ENCODE measurements around the gene MEF2D.

The MEF2D gene

DNA sequence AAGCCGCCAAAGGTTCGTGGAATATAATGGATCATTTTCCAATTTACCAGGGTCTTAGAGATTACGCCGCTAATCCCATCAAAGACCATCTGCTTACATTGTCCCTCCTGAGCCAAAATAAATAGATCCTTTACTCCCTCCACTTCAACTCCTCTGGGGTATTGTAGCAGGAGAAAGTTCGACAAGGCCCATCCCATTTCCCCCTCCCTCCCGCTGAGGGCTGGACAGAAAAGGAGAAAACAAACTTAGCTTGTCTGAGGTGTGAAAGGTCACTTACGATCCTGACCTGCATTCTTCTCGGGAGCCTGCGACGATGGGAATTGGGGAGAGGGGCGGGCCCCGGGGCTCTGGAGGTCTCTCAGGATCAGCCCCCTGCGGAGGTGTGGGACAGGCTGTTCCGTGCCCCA lies 60.8 kb downstream of the MEF2D start:
- DNase-seq = no peak

DNA sequence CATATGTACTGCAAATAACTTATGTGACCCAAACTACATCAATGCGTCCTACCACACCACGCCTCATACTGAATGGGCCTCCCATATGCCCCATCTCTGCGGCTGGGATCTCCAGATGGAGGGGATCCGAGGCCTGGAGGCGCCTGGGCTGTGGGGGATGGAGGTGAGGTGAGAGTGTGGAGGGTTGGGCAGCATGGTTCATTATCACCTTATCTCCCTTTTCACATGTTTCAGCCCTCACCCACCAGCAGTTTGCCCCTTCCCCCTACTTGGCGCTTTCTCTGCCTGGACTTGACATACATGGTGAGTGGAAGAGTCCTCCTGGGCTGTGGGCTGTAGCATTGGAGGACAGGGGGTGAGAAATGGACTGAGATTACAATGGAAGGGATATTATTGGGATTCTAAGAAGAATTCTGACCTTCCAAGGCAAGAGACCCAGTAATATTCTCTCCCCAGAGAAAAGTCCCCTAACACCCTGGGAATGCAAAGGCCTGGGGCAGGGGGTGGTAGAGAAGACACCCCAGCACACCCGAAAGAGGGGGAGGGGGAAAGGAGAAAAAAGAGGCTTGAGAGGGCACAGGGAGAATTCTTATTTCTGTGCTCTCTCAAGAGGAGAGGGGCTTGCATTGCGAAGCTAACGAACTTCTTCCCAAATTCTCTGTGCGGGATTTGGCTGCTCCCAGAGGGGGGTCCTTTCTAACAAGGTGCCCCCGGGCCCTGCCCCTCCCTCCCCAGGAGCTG lies 61.4 kb downstream of the MEF2D start:
- no peak for DNase-seq

DNA sequence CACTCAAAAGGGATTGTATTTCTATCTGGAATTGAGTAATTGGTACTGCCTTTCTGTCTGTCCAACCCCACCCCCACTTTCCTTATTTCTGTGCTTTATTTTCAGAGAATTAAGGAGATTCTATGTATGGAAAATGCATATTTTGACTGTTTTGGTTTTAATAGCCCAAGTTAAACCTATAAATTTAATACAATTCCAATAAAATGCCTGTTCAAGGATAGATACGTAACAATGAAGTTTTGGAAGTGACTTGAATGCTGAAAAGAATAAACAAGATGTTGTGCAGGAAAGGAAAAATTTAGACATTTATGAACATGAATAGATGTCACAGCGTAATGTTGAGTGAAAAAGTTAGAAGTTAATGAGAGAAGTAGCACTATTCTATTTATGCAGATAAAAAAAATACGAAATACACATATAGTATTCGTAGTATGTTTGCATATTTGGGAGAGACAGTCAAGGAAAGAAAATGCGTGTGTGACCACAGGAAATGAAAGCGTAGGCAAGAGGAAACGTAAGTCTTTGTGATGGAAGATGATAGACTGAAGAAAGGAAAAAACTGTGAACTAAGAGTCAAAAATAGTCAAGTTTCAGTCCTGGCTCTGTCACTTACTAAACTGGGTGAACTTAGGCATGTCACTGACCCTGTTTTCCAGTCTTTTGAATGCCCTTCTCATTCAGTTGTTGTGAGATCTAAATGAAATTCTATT lies 62.1 kb downstream of the MEF2D start:
- peak; percentile 52 for DNase-seq

DNA sequence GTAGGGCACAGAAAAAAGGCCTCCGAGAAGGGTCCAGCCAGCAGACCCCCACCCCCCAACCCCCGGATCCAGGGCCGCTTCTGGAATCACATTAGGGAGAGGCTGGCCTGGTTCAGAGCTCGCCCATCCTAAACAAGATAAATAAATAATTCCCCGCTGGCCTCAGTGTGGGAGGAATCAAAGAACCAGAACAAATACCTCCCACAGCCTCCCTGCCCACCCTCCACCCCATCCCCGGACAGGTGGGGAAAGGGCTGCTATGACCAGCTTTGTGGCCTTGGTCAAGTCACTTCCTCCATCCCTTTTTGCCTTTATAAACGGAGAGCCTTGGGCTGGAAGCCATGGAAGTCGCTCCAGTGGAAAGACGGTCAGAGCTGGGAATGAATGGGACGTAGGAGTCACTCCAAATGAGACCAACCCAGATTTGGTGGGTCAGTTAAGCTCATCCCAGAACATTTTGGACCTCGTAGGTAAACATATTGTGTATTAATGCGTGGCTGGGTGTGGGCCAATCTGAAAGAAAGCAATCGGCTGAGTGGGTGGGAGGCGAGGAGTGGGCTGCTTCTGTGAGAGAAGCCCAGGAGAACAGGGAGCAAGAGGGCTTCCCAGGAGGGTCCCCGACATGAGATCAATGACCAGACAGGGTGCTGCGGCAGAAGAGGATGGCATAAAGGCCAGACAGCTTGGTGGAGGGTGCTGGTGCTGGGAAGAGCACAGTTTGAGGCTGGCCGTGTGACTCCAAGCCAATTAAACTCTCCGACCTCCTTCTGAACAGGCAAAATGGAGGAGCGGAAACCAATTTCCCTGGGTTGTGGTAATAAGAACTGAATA lies 63.3 kb downstream of the MEF2D start:
- no peak for DNase-seq

DNA sequence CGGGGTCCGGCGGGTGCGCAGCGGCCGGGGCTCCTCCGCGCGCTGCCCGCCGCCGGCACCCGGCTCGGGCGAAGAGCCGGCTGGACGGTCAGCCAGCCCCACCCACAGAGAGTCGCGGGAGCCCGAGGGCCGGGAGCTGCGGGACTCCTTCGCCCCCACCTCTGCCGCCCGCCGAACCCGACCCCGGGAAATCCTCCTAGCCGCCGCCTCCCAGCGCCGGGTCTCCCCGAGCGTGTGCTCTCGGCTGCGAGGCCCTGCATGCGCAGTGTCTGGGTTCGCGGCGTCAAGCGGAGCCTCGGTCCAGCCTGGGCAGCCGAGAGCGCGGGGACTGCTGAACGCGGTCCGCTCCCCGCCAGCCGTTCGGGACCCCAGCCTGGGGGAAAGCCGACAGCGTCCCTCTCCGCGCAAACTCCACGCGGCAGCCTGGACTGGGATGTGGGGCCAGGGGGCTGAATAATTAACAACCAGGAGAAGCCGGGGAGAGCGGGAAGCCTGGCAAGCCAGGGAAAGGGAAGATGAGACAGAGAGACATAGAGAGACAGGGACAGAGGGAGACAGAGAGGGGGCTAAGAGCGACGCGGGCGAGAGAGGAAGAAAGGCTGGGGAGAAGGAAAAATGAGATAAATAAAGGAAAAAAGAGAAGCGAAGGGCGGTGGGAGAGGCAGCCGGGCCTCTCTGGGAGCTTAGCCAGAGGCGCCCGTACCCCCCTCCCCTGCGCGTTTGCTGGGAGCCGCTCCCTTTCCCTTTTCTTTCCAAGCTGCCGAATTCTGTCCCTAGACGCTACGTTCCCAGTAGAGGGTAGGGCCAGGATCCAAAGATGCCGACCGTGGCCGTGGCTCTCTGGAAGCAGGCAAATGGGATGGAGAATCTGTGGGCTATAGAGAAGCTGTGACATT lies 64.2 kb downstream of the MEF2D start:
- no peak for DNase-seq

DNA sequence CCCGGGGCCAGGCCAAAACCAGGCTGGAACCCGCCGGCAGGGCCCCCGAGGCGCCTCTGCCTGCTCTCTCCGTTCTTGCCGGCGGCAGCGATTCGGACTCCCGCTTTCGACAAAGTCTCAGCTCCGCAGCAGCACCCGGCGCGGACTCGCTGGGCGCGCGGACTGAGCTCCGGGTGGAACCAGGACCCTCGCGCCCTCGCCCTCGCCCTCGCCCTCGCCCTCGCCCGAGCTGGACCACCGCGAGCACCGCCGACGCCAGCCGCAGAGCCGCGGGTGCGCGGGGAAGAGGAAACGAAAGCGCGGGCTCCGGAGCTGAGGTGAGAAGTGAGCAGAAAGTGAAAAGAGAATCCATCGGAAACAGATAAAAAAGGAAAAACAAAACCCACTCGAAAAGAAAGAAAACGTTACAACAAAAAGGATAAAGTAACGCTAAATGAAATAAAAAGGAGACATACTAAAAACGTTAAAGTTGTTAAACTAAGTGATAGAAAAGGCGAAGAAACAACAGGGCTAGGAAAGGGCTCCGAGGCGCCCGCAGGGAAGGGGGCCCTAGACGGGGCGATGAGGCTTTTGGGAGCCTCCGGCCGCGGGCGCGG lies 64.9 kb downstream of the MEF2D start:
- DNase-seq = no peak

DNA sequence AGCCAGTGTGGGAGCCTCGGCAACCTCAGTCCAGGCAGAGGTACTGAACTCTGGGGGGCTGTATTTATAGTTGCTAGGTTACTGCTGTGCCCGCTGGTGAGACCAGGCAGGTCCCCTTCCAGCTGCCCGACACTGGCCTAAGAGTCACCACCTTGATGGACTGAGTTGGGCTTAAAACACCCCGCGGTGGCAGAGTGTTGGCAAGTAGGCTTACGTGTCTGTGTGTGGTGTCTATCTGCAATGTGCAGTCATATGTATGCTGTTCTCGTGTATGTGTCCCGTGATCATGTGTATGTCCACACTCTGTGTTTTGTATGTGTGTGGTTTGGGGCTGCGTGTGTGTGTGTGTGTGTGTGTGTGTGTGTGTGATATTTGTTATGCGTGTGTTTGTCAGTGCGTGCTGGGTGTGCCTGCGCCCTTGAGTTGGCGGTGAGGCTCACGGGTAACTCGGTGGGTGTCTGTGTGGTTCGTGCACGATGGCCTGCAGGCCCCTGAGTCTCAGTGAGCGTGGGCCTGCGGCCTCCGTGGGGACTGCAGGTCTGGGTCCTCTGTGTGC lies 65.5 kb downstream of the MEF2D start:
- no peak for DNase-seq

DNA sequence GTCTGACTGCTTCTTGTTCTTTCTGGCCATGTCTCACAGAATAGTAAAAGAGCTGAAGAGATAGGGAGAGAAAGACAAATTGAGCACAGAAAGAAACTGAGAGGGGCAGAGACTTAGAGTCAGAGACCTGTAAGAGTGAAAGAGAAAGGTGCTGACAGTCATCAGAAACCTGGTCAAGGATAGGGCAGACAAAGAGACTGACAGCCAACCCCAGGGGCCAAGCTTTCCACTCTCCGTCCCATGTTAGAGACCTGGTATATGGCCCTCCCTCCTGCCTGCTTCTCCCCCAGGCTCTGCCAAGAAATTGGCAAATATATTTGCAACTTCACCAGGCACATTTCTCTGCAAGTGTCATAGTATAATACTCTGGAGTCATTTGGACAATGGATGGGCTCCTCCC lies 67.0 kb downstream of the MEF2D start:
- no peak for DNase-seq

DNA sequence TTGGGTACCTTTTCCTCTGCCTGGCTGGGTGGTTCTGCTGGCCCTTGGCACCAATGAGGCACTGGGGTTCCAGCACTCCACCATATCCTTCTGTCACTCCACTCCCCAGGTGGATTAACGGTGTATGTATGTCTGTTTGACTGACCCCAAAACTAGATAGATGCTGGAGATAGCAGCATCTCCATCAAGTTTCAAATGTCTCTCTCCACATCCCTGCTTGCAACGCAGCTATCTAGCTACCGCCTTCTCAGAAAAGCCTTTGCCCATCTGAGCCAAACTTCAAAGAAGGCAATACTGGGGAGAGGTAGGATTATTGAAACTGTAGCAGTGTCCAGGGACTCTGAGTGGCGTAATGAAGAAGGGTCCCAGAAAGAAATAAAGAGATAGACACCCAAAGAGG lies 67.5 kb downstream of the MEF2D start:
- no peak for DNase-seq

DNA sequence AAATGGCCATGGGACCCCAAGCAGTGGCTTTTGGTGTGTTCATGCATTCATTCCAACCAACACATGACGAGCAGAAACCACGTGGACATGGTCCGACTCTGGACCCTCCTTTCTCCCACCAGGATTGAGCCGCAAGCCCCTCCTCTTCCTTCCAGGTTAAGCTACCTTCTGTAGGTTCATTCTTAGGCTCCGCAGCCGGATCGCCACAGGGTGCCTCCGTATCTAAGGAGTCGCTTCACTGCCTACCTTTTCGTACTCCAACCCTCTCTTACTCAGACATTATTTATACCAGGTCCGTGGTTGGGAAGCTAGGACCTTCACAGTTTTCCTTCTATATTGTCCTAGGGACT lies 67.9 kb downstream of the MEF2D start:
- DNase-seq = no peak

DNA sequence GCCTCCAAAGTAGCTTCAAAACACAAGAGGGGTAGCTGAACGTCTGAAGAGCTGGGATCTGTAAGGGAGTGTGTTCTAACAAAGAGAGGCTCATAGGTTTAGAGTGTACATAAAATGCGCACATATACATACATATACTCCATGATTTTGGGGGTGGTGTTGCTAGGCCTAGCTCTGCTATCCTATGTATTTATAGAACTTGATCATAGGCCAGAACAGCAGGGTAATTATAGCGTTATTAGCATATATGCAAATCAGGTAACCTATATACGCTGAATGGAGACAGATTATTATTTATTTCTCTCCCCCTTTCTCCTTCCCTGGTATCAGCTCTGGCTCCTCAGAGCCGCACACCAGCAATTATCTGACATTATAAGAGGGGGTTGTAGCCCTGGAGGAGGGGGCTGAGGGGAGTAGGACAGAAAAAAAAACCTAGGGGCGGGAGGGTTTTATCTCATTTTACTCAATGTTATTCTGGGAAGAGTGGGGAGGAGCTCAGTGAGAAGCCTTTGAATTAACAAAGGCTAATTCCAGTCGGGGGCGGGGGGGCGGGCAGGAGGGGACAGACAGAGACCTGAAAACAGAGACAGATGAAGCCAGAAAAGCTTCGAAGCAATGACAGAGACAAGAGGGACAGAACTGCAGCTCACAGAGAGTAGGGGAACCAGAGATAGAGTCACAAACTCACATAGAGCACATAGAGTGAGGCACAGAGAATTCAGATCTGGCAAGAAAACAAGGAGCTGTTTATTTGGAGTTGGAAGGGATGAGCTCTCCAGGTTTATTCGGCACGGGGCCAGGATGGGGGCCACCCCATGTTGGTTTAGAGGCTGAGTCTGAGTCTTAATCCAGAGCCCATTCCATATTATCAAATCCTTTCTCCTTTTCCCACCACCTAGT lies 68.6 kb downstream of the MEF2D start:
- no peak for DNase-seq

DNA sequence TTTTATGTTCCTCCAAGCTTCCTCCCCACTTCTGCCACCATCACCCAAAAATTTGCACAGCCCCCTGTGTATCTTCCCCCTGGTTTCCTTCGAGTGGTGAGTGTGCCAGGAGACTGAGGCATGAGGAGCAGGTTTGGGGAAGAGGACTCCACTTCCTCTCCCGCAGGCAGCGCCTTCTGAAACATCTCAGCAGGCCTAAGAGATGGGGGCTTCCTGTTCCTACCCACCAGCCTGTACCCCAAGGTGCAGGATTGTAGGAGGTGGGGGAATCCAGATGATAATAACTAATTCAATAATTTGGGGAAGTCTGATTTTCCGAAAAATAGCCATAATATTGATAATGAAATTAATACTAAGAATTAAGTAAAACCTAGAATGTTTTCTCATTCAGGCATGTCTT lies 69.2 kb downstream of the MEF2D start:
- no peak for DNase-seq

DNA sequence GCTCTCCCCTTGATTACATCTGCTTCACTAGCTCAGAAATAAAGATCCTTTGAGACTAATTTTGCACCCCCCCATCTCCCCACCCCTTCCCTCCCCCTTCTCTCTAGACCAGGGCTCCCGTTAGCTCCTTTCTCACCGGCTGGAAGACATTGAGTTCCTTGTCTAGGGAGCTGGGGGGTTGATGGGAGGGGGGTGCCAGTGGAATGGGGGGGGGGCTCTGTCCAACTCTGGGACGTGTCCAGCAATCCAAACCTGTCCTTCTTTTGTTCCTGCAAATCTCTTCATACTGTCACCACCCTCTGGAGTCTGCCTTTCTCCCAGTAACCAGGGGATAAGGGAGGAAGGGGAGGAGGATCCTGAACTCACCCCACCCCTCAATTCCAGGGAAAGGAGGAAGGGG lies 69.7 kb downstream of the MEF2D start:
- DNase-seq = no peak

DNA sequence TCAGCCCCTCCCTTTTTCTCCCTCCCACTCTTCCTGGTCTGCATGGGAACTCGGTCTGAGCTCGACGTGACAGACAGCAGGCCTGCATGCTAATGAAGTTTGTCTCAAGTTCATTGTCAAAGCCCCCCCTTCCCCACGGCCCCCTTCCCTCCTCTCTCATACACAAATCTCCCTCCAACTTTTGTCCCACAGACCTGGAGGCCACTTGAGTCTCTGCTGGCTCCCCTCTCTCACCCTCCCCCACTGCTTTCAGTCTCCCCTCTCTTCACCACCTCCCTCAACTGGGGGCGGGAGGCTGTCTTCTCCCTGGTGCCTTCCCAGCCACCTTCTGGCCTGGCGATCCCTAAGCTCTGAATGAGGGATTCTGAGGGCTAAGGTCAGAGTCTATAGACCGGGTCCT lies 70.3 kb downstream of the MEF2D start:
- DNase-seq = no peak

DNA sequence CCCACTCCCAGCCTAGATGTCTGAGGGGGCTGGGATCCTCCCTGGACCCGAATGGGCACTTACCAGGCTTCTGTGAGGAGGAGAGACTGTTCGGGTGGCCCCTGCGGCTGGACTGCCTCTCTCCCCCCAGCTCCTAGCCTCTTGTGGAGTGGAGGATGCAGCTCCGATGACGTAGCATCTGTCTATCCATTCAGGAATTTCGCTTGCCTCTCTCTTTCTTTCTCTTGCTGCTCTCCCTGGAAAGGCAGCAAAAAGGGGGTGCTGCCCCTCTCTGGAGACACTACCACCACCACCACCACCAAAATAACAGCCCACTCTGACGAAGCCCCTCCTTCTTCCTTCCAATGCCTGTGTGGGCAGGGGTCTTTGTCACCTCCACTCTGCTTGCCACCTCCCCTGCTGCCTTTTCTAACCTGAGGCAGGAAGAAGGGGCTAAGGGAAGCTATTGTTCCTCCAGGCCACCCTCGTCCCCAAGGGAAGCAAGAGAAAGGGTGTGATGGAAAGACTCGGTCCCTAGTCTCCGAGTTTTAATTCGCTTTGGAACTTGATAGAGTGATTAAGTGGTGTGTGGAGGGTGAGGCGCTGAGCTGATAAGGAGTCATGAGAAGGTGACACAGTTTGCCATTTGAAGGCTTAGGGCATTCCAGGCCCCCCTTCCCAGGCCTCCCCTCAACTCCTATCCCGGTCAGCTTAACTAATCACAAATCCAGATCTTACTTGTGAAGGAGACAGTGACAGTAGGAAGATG lies 71.1 kb downstream of the MEF2D start:
- no peak for DNase-seq

DNA sequence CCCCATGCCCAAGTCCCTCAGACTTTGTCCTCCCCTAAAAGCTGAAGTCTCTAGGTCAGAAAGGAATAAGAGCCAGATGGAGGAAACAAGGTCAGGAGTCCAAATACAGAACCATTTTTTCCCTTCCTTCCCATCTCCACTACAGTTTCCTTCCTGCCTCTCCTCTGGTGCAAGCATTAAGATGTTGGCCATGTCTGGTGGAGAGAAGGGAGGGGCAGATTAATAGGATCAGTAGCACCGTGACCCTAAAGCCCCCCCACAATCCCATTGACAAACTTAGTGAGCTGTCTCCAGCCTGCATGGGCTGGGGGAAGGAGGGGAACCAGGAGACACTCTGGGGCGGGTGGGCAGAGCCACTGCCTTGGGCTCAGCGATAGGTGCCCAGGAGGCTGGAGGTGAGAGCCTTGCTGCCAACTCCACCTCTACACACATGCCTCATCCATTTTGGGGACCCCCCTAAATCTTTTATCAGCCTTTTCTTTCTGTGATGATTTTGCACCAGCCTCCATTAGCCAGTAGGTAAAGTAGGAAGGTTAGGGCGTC lies 71.8 kb downstream of the MEF2D start:
- DNase-seq = no peak

DNA sequence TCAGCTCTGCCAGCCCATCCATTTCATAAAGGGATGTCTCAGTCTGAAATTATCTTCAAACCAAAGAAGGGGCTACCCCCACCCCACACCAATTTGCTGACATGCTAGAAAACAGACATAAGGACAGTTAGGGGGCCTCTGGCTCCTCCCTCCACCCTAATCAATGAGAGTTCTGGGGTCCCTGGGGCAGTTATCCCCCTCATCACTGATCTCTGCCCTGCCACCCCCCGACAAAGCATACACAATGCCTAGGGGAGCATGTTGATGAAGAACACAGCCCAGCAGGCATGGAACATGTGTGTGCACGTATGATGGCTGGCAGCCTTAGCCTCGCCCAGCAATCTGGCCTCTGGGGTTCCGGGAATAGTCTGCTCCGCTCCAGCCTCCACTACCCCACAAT lies 72.6 kb downstream of the MEF2D start:
- no peak for DNase-seq

DNA sequence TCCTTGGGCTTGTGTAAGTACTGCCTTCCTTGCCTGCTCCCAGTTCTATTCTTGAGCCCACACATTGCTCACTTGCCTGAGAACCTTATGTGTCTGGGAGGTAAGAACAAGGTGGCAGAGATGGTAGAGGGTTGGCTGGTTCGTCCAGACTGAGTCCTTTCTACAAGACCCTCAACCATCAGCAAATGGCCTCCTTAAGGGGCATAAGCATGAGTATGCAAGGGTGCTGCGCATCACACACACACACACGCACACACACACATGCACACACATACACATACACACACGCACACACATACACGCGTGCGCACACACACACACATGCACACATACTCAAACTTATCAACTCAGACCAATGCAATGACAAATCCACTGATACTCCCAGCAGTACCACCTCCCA lies 74.6 kb downstream of the MEF2D start:
- DNase-seq = no peak

DNA sequence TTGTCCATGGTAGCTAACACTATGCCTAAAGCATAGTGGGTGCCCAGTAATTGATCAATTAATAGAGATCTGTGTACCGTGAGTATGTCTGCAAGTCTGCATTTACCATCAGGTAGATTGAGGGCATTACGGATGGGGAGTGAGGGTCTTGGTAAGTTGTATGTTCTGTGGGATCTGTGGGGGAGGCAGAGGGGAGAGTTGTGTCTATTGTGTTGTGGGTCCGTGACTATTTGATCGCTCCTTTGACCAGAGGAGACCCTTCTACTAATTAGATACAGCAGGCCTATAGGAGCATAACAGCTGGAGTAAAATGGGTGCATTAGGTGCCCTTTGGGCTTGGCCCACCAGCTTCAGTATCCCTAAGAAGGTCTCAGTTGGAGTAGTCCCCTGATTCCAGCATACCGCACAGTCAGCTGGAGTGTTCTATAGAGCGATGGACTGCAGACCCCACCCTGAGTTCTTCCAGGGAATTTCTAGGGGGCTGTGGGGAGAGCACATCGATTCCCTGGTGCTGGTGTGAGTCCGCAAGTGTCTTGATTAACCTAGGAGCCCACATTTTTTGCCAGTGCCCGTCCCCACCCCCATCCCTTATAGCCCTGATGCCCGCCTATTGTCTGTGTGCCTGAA lies 75.7 kb downstream of the MEF2D start:
- no peak for DNase-seq
